DMS53 (cell line): ENCODE measurements around the gene MYO1C.

ENCODE experiments used
- DNase-seq: peaks from one replicate; lab custom pipeline; 2025; lab: John Stamatoyannopoulos, UW

MYO1C gene

GRCh38 chr17:1484676-1485422 lies 7.6 kb downstream of the MYO1C start:
- peak; percentile 85 for DNase-seq

DNA sequence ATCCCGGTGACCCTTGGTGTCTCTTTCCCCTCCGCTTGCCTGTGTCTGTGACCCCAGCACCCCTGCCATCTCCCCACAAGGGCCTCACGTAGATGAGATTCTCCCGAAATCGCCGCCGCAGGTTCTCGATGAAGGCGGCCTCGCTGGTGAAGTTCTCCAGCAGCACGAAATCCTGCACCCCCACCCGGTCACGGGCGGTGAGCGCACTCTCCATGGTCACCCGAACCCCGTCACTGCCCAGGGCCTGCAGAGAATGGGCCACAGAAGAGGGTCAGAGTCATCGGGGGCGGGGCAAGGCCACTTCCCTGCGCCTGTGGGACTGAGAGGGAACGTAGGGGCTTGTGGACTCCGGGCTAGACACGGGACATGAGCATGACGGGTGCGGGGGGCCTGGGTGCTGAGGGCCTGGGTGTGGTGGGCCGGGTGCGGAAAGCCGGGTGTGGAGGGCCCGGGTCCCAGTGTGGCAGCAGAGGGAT lies 8.4 kb downstream of the MYO1C start:
- no peak for DNase-seq

- no peak for DNase-seq
Measured at GRCh38 chr17:1482680-1483079, 9.8 kb downstream of the MYO1C start.

DNA sequence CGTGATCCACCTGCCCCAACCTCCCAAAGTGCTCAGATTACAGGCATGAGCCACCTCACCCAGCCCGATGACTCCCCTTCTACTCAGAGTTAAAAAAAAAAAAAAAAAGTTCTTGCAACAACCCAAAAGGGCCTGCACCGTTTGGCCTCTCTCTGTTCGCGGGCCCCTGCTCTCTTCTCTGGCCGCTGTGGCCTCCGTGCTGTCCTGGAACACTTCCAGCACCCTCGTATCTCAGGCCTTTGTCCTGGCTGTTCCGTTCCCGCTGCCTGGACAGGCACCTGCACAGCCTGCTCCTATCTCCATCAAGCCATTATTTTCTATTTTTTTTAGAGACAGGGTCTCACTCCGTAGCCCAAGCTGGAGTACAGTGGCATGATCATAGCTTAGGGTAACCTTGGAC lies 10.8 kb downstream of the MYO1C start:
- no peak for DNase-seq

- no peak for DNase-seq
Measured at GRCh38 chr17:1480747-1481465, 11.6 kb downstream of the MYO1C start.

- DNase-seq: no peak
Measured at GRCh38 chr17:1478418-1478817, 14.1 kb downstream of the MYO1C start.

- DNase-seq: no peak
Measured at GRCh38 chr17:1475321-1475854, 17.1 kb downstream of the MYO1C start.

- DNase-seq: no peak
Measured at GRCh38 chr17:1474402-1475189, 17.9 kb downstream of the MYO1C start.

DNA sequence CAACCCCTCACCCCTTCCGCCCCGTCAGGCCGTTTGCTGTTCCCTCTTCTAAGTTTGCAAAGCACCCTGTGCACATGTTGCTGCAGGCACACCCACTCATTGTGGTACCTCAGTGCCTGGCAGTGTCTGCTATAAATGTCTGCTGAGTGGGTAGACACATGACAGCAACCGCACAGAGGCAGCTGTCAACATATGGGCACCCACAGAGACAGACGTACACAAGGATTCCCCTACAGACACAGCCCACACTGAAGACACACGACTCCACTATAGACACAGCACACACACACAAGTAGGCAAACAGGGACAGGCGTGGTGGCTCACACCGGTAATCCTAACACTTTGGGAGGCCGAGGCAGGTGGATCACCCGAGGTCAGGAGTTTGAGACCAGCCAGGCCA lies 18.6 kb downstream of the MYO1C start:
- no peak for DNase-seq

GRCh38 chr17:1473170-1473569 lies 19.3 kb downstream of the MYO1C start:
- no peak for DNase-seq

DNA sequence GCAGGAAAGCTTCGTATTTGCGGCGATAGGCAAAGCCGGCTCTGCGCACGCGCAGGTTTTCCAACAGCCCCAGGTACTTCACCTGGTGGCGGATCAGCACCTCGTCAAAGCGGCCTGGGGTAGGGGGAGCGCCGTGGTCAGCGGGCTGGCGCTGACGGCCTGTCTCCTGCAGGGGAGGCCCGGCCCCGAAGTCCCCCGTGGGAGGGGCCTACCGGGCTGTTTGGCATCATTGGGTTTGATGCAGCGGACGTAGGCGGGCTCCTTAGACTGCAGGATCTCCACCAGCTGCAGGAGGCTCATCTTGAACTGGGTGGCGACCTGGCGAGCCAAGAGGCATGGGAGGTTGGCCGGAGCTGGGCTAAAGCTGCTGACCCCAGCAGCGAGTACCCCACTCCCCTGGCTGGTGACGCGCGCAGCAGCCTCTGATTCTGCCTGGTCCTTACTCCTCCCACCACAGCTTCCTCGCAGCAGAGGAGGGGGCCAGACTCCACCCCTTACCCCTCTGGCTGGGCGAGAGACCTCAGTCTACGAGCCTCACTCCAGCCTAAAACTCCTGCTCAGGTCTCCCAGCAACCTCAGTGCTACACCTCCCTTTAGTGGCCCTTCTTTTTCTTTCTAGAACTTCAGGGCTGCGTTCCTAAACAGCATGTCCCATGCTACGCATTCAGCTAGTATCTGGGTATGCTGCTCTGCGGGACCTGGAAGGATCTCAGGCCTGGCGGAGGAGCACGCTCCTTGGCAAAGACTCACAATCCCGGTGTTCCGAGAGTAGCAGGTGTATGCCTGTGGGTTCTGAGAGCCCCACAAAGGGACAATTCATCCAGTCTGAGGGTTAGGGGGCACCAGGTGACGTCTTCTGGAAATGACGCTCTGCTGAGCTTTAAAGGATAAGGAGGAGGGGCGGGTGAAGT lies 20.3 kb downstream of the MYO1C start:
- DNase-seq: no peak

GRCh38 chr17:1471490-1471889 lies 21.0 kb downstream of the MYO1C start:
- DNase-seq: no peak

GRCh38 chr17:1470755-1471462 lies 21.6 kb downstream of the MYO1C start:
- DNase-seq: no peak

DNA sequence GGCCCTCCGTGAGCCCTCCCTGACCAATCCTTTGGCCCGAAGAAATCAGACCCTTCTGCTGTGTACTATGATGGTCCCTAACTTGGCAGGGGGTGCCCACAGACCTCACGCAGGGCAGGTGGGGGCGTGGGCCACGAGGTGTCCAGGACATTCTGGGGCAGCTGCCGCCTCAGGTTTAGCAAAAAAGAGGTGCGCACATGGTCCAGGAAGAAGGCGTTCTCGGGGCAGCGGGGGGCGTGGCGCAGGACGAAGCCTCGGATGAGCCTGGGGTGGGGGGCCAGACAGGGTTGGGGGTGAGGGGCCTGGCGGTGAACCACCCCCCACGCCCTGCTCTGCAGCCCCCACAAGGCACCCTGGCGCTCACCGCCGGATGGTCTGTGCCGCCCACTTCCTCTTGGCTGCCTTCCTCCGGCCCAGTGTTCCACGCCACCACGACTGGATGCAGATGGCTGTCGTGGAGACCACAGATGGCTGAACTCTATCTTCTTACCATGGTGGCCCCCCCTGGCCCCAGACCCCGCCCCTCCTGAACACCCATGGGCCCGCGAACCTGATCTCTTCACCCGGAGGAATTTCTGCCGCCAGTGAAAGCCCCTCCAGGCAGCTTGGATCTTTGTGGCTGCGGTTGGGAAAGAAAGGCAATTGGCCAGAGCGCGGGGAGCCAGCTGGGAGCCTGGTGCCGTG lies 22.3 kb downstream of the MYO1C start:
- DNase-seq: no peak

GRCh38 chr17:1469231-1469852 lies 23.1 kb downstream of the MYO1C start:
- peak; percentile 79 for DNase-seq

DNA sequence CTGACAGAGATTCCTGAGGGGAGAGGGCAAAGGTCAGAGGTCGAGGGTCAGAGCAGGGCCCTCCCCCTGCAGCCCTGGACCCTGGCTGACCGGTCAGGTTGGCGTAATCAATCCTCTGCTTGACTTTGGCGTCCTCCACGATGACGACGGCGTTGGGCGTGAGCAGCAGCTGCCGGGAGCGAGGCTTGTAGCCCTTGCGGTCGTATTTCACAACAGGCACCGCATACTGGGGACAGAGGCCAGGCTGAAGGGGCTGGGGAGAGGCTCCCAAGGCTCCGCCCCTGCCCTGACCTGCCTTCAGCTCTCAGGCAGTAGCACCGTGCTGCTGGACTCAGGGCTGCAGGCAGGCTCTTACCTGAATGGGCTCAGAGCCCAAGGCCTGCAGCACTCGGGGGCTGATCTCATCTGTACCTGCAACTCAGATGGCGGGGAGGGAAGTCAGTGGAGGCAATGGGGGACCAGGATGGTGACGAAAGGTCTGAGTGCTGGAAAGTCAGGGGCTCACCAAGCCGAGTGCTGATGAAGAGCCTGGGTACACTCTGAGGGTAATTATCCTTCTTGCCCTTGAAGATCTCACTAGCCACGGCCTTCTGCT lies 24.5 kb downstream of the MYO1C start:
- no peak for DNase-seq

- no peak for DNase-seq
Measured at GRCh38 chr17:1467258-1467657, 25.2 kb downstream of the MYO1C start.

- DNase-seq: no peak
Measured at GRCh38 chr17:1464186-1464585, 28.3 kb downstream of the MYO1C start.
